HepG2 (cell line): ENCODE measurements around the gene DGCR2. TPM values are rescaled to one million over a fixed set of nuclear protein-coding genes. Genes with fewer than 3 reads are reported as not detected.

Experiments used
- ATAC-seq: fragments of 200-7000 bp; cut with Tn5 transposase; 3 replicates; pipeline ENCODE4 v1.9.1; 2020; ENCODE audit warnings: mild to moderate bottlenecking, moderate library complexity
- BruUV-seq: library from RNA; stranded (reverse); fragments of 400-500 nt; replicated peaks from 2 replicates; lab custom pipeline; 2021; lab: Mats Ljungman, UMichigan
- CTCF ChIA-PET: fragments of 300-600 bp; formaldehyde crosslinking; extraction: SDS; loops from one replicate; lab custom pipeline; 2021; ENCODE audit warnings: low total read pairs, inconsistent platforms, low intra/inter-chr PET ratio; lab: Yijun Ruan, JAX
- POLR2A ChIA-PET: fragments of 350-600 bp; sonication (Branson Sonifier 250); formaldehyde crosslinking; loops from one replicate; lab custom pipeline; 2020; ENCODE audit warnings: antibody characterized with exemption, inconsistent platforms; lab: Yijun Ruan, JAX
- DNase-seq: peaks from one replicate; pipeline ENCODE4 v3.0.0-alpha.2; 2015; ENCODE audit warnings: low spot score
- FAIRE-seq: peaks from 3 replicates; lab custom pipeline; 2011; peaks lifted over from hg19 to GRCh38; lab: Jason Lieb, UNC
- H2AFZ ChIP-seq: one replicate; pipeline ENCODE4 v1.6.1; 2011; ENCODE audit warnings: low read length, inconsistent platforms
- H3K27ac ChIP-seq: fragments of 300-600 bp; 3 replicates; pipeline ENCODE4 v1.8.0; 2011; ENCODE audit warnings: mixed run types, mild to moderate bottlenecking, mixed read lengths, low read length, inconsistent platforms; ENCODE audit not compliant: insufficient read depth; ENCODE audit errors: extremely low read length
- H3K27me3 ChIP-seq, 2 experiments: fragments of 200-600 bp in 1 of 2; 2 replicates in 1 of 2; 3 replicates in 1 of 2; pipeline versions ENCODE4 v1.6.0 to v1.8.0; 2011; ENCODE audit warnings: low read length in 2 of 2, mild to moderate bottlenecking in 2 of 2, moderate library complexity in 2 of 2, inconsistent platforms in 1 of 2; ENCODE audit not compliant: insufficient read depth in 2 of 2, control insufficient read depth in 1 of 2
- H3K36me3 ChIP-seq, 2 experiments: fragments of 200-600 bp in 1 of 2; replicated peaks in 1 of 2; 2 replicates in 1 of 2; 3 replicates in 1 of 2; pipeline versions ENCODE4 v1.5.1 to v1.8.0; 2011; ENCODE audit warnings: low read length in 2 of 2, inconsistent platforms in 1 of 2; ENCODE audit not compliant: insufficient read depth in 2 of 2, control insufficient read depth in 1 of 2
- H3K4me1 ChIP-seq: 2 replicates; pipeline ENCODE4 v1.5.1; 2012; ENCODE audit warnings: low read length, inconsistent platforms; ENCODE audit not compliant: insufficient read depth
- H3K4me2 ChIP-seq: 2 replicates; pipeline ENCODE4 v1.6.0; 2011; ENCODE audit warnings: low read depth, low read length, inconsistent platforms
- H3K4me3 ChIP-seq, 3 experiments: fragments of 200-600 bp in 1 of 3; sonication (generic), shearing (Covaris generic) in 1 of 3; replicated peaks in 1 of 3; 2 replicates each; pipeline ENCODE4 v1.5.1; 2011 to 2016; ENCODE audit warnings: low read length in 3 of 3, inconsistent platforms in 2 of 3, low read depth in 2 of 3, mild to moderate bottlenecking in 2 of 3, control low read depth in 1 of 3, mixed read lengths in 1 of 3; ENCODE audit not compliant: insufficient read depth in 1 of 3
- H3K79me2 ChIP-seq: one replicate; pipeline ENCODE4 v1.6.1; 2011; ENCODE audit warnings: low read length, inconsistent platforms; ENCODE audit not compliant: insufficient read depth
- H3K9ac ChIP-seq: 2 replicates; pipeline ENCODE4 v1.6.0; 2011; ENCODE audit warnings: mild to moderate bottlenecking, low read depth, low read length, inconsistent platforms; ENCODE audit not compliant: insufficient read depth
- H3K9me3 ChIP-seq: 2 replicates; pipeline ENCODE4 v1.5.1; 2012; ENCODE audit warnings: mild to moderate bottlenecking, low read length
- H4K20me1 ChIP-seq: 2 replicates; pipeline ENCODE4 v1.6.0; 2011; ENCODE audit warnings: inconsistent platforms, mild to moderate bottlenecking, low read length, moderate library complexity; ENCODE audit not compliant: insufficient read depth
- HNRNPL ChIP-seq: fragments of 200-400 bp; formaldehyde crosslinking; IDR thresholded peaks from 2 replicates; pipeline ENCODE4 v1.6.1; 2017; ENCODE audit warnings: mild to moderate bottlenecking, low read depth, low read length
- MAFG ChIP-seq: sonication (generic); formaldehyde crosslinking; IDR thresholded peaks from 2 replicates; pipeline ENCODE4 v1.5.1; 2020; ENCODE audit warnings: mild to moderate bottlenecking, missing genetic modification reagents
- MIER3 ChIP-seq: IDR thresholded peaks from 2 replicates; pipeline ENCODE4 v1.6.1; 2016; ENCODE audit warnings: missing compliant biosample characterization, borderline replicate concordance
- MTF2 ChIP-seq: sonication (generic); formaldehyde crosslinking; IDR thresholded peaks from 2 replicates; pipeline ENCODE4 v1.5.0; 2020; ENCODE audit warnings: missing genetic modification reagents, borderline replicate concordance
- NFKB2 ChIP-seq: sonication (generic); formaldehyde crosslinking; IDR thresholded peaks from 2 replicates; pipeline ENCODE4 v1.4.0; 2020; ENCODE audit warnings: missing genetic modification reagents, borderline replicate concordance
- NR2F6 ChIP-seq, 2 experiments: IDR thresholded peaks; 2 replicates each; pipeline ENCODE4 v1.6.1; 2016; ENCODE audit warnings: antibody characterized with exemption in 1 of 2, mild to moderate bottlenecking in 1 of 2
- PHB2 ChIP-seq: fragments of 450-650 bp; IDR thresholded peaks from 2 replicates; pipeline ENCODE4 v1.6.1; 2018; ENCODE audit not compliant: partially characterized antibody
- SAP130 ChIP-seq: IDR thresholded peaks from 2 replicates; pipeline ENCODE4 v1.6.1; 2016; ENCODE audit warnings: low read depth
- SMAD1 ChIP-seq: sonication (generic); formaldehyde crosslinking; IDR thresholded peaks from 2 replicates; pipeline ENCODE4 v1.4.0; 2020; ENCODE audit warnings: missing genetic modification reagents, low read depth, mild to moderate bottlenecking, borderline replicate concordance
- SP1 ChIP-seq, 2 experiments: fragments of 450-650 bp in 1 of 2; sonication (generic) in 1 of 2; formaldehyde crosslinking in 1 of 2; IDR thresholded peaks; 2 replicates each; pipeline versions ENCODE4 v1.4.0 to v1.6.1; 2016 to 2020; ENCODE audit warnings: missing genetic modification reagents in 1 of 2
- THYN1 ChIP-seq: sonication (generic); formaldehyde crosslinking; IDR thresholded peaks from 2 replicates; pipeline ENCODE4 v1.8.1; 2023; ENCODE audit warnings: low read depth, mild to moderate bottlenecking, moderate library complexity, missing genetic modification reagents, borderline replicate concordance
- ZMYM3 ChIP-seq: sonication (generic); formaldehyde crosslinking; IDR thresholded peaks from 2 replicates; pipeline ENCODE4 v1.5.1; 2020; ENCODE audit warnings: mild to moderate bottlenecking, missing genetic modification reagents
- WGBS: methylation state at CpG from one replicate; pipeline ENCODE4 v1.1.6; 2017; ENCODE audit warnings: low lambda C conversion rate; 5-methylcytosine and 5-hydroxymethylcytosine counted together
- in situ Hi-C: cut with HindIII; loops from 2 replicates; pipeline ENCODE4 v1.10.0; 2017; ENCODE audit warnings: low pct_unique_long_range_greater_than_20kb; ENCODE audit not compliant: extremely low pct_ligation_motif_present
- intact Hi-C: fragments of 100-400 bp; cut with micrococcal nuclease; formaldehyde crosslinking; loops from one replicate; pipeline ENCODE4 v1.10.0; 2022; ENCODE audit not compliant: unreplicated experiment
- polyA plus RNA-seq, 8 experiments: library from polyadenylated mRNA; depleted of rRNA in 3 of 8; stranded (reverse) in 7 of 8; unstranded in 1 of 8; fragments of >200 nt; fragmentation: Illumina TruSeq in 4 of 8; extraction: Trizol in 4 of 8; gene quantifications; 2 replicates each; pipeline versions ENCODE4 v1.2.1 to v1.2.3, GENCODE V29; 2011 to 2016; ENCODE audit warnings: low read depth in 4 of 8, missing spikeins in 1 of 8, mixed read lengths in 1 of 8; ENCODE audit not compliant: insufficient read depth in 1 of 8
- total RNA-seq, 5 experiments: library from RNA; depleted of rRNA; stranded (reverse); fragments of >200 nt; fragmentation: Illumina TruSeq; extraction: Trizol; gene quantifications; 2 replicates each; pipeline ENCODE4 v1.2.3, GENCODE V29; 2016; ENCODE audit warnings: low read depth in 1 of 5
- TF ChIP-seq, protein P1 (sequence below): sonication (generic); formaldehyde crosslinking; IDR thresholded peaks from 2 replicates; pipeline ENCODE4 v1.8.0; 2022; ENCODE audit warnings: mild to moderate bottlenecking, missing genetic modification reagents; ENCODE audit not compliant: insufficient replicate concordance
- TF ChIP-seq, protein P2 (sequence below): sonication (generic); formaldehyde crosslinking; IDR thresholded peaks from 2 replicates; pipeline ENCODE4 v1.4.0; 2020; ENCODE audit warnings: mild to moderate bottlenecking, missing genetic modification reagents

Gene DGCR2
- total and polyA plus RNA-seq, 2 of the 13 experiments (the other 11 are each of a cell fraction or from before 2014, with no cell fraction given): 23.1 to 35.3 TPM

DNA sequence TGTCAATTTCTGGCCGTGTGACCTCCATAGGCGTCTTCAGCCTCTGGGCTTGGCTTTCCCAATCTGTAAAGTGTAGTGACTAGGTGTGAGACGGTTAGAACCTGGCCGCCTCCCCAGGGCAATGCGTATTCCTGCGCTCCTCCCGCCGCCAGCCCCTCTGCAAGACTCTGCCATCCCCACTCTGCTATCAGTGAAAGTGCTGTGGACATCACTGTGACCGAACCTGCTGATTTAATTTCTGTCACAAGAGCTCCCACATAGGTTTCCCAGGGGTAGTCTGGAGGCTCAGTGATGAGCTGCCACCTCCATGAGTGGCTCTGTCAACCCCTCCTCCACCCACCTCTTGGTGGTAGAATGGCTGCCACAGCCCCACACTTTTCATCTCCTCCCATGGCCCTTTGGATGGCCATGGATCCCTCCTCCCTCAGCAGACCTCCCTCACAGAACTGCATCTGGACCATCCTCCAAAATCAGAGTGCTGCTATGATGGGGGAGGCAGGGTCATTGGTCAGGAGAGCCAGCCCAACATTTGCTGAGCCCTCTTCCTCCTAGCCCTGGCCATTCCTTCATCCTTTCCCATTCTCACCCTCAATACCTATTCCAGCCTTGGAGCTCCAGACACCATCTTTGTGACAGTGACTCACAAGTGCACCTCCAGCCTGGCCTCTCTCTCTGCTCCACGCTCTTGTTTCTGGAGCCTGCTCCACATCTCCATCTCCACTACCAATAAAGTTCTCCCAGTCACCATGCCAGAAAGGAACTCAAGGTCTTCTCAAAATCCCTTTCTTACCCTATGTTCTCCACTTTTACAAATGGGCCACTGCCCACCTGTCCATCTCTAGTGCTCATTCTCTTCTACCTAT, 29.3 kb upstream of the DGCR2 start:
- WGBS: 31% methylated on average over 9 of the region's 10 CpGs
- Histone ChIP-seq H3K9ac (no peak overlapping the region), H3K79me2 (no peaks in the 10 kb centered on the region), H3K4me3 (no peak overlapping the region), H3K4me2 (no peak overlapping the region), H4K20me1 (no peaks in the 10 kb centered on the region), H3K4me1 (no peaks in the 10 kb centered on the region), H3K9me3 (no peaks in the 10 kb centered on the region), H3K36me3 (no peaks in the 10 kb centered on the region), H3K27me3 (peaks cover 7 to 56% of the 10 kb centered on the region in 2 experiments; a peak in 4 of 5 replicates), H2AFZ (no peak overlapping the region), H3K27ac (no peak overlapping the region)
- in situ Hi-C loops (no loop called here), intact Hi-C loops (no loop called here)
- ChIA-PET POLR2A (no interaction called here), CTCF (no interaction called here)
- ATAC-seq (no peak), FAIRE-seq (no peak), DNase-seq (no peak)
- no TSS peak for BruUV-seq
- TF ChIP-seq NFKB2 (CRISPR knock-in tag) (no peak), PHB2 (no peak), NR2F6 (IDR thresholded peaks at IDR 0.05) (no peak), NR2F6 (CRISPR knock-in tag; IDR thresholded peaks at IDR 0.05) (no peak), ZMYM3 (CRISPR knock-in tag) (no peak), HNRNPL (no peak), MIER3 (CRISPR knock-in tag) (no peak), MTF2 (CRISPR knock-in tag) (no peak), THYN1 (CRISPR knock-in tag) (no peak), MAFG (no peak), SMAD1 (no peak), SAP130 (CRISPR knock-in tag) (no peak), SP1 (IDR thresholded peaks at IDR 0.05) (no peak), SP1 (CRISPR knock-in tag; IDR thresholded peaks at IDR 0.05) (no peak)
- TF ChIP-seq, protein P1, sequence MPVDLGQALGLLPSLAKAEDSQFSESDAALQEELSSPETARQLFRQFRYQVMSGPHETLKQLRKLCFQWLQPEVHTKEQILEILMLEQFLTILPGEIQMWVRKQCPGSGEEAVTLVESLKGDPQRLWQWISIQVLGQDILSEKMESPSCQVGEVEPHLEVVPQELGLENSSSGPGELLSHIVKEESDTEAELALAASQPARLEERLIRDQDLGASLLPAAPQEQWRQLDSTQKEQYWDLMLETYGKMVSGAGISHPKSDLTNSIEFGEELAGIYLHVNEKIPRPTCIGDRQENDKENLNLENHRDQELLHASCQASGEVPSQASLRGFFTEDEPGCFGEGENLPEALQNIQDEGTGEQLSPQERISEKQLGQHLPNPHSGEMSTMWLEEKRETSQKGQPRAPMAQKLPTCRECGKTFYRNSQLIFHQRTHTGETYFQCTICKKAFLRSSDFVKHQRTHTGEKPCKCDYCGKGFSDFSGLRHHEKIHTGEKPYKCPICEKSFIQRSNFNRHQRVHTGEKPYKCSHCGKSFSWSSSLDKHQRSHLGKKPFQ (CRISPR knock-in tag): no peak
- TF ChIP-seq, protein P2, sequence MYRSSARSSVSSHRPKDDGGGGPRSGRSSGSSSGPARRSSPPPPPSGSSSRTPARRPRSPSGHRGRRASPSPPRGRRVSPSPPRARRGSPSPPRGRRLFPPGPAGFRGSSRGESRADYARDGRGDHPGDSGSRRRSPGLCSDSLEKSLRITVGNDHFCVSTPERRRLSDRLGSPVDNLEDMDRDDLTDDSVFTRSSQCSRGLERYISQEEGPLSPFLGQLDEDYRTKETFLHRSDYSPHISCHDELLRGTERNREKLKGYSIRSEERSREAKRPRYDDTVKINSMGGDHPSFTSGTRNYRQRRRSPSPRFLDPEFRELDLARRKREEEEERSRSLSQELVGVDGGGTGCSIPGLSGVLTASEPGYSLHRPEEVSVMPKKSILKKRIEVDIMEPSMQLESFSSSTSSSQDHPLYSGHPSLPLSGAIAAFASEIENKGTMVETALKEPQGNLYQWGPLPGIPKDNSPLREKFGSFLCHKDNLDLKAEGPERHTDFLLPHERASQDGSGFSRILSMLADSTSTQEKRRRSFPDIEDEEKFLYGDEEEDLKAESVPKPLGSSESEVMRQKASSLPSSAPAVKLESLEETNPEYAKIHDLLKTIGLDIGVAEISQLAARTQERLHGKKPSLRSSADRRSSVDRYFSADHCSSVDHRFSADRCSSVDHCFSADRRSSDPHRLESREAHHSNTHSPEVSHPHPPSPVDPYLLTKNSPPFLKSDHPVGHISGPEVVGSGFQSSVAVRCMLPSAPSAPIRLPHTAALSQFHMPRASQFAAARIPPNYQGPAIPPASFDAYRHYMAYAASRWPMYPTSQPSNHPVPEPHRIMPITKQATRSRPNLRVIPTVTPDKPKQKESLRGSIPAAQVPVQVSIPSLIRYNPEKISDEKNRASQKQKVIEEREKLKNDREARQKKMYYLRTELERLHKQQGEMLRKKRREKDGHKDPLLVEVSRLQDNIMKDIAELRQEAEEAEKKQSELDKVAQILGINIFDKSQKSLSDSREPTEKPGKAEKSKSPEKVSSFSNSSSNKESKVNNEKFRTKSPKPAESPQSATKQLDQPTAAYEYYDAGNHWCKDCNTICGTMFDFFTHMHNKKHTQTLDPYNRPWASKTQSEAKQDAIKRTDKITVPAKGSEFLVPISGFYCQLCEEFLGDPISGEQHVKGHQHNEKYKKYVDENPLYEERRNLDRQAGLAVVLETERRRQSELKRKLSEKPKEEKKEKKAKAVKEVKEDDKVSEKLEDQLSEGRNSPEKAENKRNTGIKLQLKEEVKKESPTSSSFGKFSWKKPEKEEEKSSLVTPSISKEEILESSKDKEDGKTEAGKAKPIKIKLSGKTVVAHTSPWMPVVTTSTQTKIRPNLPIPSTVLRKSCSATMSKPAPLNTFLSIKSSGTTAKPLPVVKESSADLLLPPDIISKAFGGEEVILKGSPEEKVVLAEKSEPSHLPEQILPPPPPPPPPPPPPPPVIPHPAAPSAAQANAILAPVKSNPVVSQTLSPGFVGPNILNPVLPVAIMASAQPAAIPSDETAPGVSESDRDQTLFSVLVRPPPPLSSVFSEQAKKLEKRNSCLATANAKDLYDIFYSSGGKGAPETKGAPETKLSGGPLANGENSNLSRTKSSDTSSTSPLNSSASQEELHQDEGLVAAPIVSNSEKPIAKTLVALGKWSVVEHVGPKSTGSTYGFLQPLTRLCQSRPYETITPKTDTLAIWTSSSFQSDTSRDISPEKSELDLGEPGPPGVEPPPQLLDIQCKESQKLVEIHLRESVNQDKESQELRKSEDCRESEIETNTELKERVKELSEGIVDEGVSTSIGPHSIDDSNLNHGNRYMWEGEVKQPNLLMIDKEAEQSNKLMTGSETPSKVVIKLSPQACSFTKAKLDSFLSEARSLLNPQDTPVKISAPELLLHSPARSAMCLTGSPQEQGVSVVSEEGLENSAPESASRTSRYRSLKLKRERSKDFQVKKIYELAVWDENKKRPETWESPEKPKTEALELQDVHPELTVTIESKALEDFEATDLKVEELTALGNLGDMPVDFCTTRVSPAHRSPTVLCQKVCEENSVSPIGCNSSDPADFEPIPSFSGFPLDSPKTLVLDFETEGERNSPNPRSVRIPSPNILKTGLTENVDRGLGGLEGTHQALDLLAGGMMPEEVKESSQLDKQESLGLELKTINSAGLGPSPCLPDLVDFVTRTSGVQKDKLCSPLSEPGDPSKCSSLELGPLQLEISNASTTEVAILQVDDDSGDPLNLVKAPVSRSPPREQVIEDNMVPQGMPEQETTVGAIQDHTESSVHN: no peak
